ENCODE results near the gene RCC2.

DNA sequence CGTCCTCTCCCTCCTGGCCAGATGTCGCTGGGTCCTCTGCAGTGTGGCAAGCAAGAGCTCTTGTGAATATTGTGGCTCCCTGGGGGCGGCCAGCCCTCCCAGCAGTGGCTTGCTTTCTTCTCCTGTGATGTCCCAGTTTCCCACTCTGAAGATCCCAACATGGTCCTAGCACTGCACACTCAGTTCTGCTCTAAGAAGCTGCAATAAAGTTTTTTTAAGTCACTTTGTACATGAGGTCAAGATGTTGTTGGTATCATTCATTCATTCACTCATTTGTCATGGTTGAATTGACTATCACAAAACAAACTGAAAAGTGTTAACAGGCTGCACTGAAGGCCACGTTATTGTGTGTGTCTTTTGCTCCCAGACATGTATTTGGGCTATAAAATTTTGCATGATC, 75.7 kb downstream of the RCC2 start:
- TF ChIP-seq, protein P1, sequence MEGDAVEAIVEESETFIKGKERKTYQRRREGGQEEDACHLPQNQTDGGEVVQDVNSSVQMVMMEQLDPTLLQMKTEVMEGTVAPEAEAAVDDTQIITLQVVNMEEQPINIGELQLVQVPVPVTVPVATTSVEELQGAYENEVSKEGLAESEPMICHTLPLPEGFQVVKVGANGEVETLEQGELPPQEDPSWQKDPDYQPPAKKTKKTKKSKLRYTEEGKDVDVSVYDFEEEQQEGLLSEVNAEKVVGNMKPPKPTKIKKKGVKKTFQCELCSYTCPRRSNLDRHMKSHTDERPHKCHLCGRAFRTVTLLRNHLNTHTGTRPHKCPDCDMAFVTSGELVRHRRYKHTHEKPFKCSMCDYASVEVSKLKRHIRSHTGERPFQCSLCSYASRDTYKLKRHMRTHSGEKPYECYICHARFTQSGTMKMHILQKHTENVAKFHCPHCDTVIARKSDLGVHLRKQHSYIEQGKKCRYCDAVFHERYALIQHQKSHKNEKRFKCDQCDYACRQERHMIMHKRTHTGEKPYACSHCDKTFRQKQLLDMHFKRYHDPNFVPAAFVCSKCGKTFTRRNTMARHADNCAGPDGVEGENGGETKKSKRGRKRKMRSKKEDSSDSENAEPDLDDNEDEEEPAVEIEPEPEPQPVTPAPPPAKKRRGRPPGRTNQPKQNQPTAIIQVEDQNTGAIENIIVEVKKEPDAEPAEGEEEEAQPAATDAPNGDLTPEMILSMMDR (IDR thresholded peaks at IDR 0.05): no peak
- no peak for TF ChIP-seq POLR2A (IDR thresholded peaks at IDR 0.05)

Data from uterus (tissue), 2 donors.